ENCODE measurements around the gene TAX1BP3. TPM values are rescaled to one million over a fixed set of nuclear protein-coding genes. Genes with fewer than 3 reads are reported as not detected.

The TAX1BP3 gene
- total RNA-seq, 1 donor from 2014 or later, result 148 TPM

GRCh38 chr17:3647251-3647650 is 21.1 kb downstream of the TAX1BP3 start:
- Mint-ChIP-seq H3K4me1 (ENCODE audit: unreplicated experiment) (peaks cover 5% of the 10 kb centered on the region), H3K4me3 (ENCODE audit: unreplicated experiment) (no peak overlapping the region), H3K27me3 (ENCODE audit: unreplicated experiment) (peaks cover 9% of the 10 kb centered on the region), H3K9me3 (ENCODE audit: unreplicated experiment) (no peaks in the 10 kb centered on the region), H3K27ac (ENCODE audit: unreplicated experiment) (no peak overlapping the region), H3K36me3 (ENCODE audit: low read depth, unreplicated experiment) (peaks cover 15% of the 10 kb centered on the region)
- no peak for TF ChIP-seq CTCF (IDR thresholded peaks at IDR 0.05; ENCODE audit: unreplicated experiment)
- no peak for DNase-seq (ENCODE audit: low spot score)

- no peak for TF ChIP-seq CTCF (IDR thresholded peaks at IDR 0.05; ENCODE audit: unreplicated experiment)
- H3K4me1 Mint-ChIP-seq (ENCODE audit: unreplicated experiment), result peaks cover 5% of the 10 kb centered on the region
- H3K27me3 Mint-ChIP-seq (ENCODE audit: unreplicated experiment), result peaks cover 11% of the 10 kb centered on the region
- no peak for DNase-seq (ENCODE audit: low spot score)
- peak overlapping the region; percentile 67 for H3K27ac Mint-ChIP-seq (ENCODE audit: unreplicated experiment)
- peaks cover 15% of the 10 kb centered on the region for H3K36me3 Mint-ChIP-seq (ENCODE audit: low read depth, unreplicated experiment)
- H3K4me3 Mint-ChIP-seq (ENCODE audit: unreplicated experiment), result no peak overlapping the region
- H3K9me3 Mint-ChIP-seq (ENCODE audit: unreplicated experiment), result no peaks in the 10 kb centered on the region
Observed at GRCh38 chr17:3645310-3645709, 23.1 kb downstream of the TAX1BP3 start.

- H3K4me3 Mint-ChIP-seq (ENCODE audit: unreplicated experiment), result peak overlapping the region; percentile 56
- H3K27ac Mint-ChIP-seq (ENCODE audit: unreplicated experiment), result no peak overlapping the region
- H3K9me3 Mint-ChIP-seq (ENCODE audit: unreplicated experiment), result no peaks in the 10 kb centered on the region
- DNase-seq (ENCODE audit: low spot score), result no peak
- peaks cover 21% of the 10 kb centered on the region for H3K36me3 Mint-ChIP-seq (ENCODE audit: low read depth, unreplicated experiment)
- H3K4me1 Mint-ChIP-seq (ENCODE audit: unreplicated experiment), result peaks cover 10% of the 10 kb centered on the region
- TF ChIP-seq CTCF (IDR thresholded peaks at IDR 0.05; ENCODE audit: unreplicated experiment), result no peak
- H3K27me3 Mint-ChIP-seq (ENCODE audit: unreplicated experiment), result peaks cover 9% of the 10 kb centered on the region
Observed at GRCh38 chr17:3643889-3644349, 24.5 kb downstream of the TAX1BP3 start.

- TF ChIP-seq CTCF (IDR thresholded peaks at IDR 0.05; ENCODE audit: unreplicated experiment), result no peak
- peaks cover 9% of the 10 kb centered on the region for H3K27me3 Mint-ChIP-seq (ENCODE audit: unreplicated experiment)
- H3K36me3 Mint-ChIP-seq (ENCODE audit: low read depth, unreplicated experiment), result peaks cover 10% of the 10 kb centered on the region
- no peak for DNase-seq (ENCODE audit: low spot score)
- H3K27ac Mint-ChIP-seq (ENCODE audit: unreplicated experiment), result no peak overlapping the region
- H3K4me1 Mint-ChIP-seq (ENCODE audit: unreplicated experiment), result peaks cover 12% of the 10 kb centered on the region
- no peak overlapping the region for H3K4me3 Mint-ChIP-seq (ENCODE audit: unreplicated experiment)
- no peaks in the 10 kb centered on the region for H3K9me3 Mint-ChIP-seq (ENCODE audit: unreplicated experiment)
Observed at GRCh38 chr17:3641717-3642486, 26.5 kb downstream of the TAX1BP3 start.

- DNase-seq (ENCODE audit: low spot score), result no peak
- H3K9me3 Mint-ChIP-seq (ENCODE audit: unreplicated experiment), result no peaks in the 10 kb centered on the region
Observed at GRCh38 chr17:3641014-3641413, 27.4 kb downstream of the TAX1BP3 start.

More at GRCh38 chr17:3641014-3641413, 27.4 kb downstream of the TAX1BP3 start:
- Mint-ChIP-seq H3K4me3 (ENCODE audit: unreplicated experiment) (no peak overlapping the region), H3K4me1 (ENCODE audit: unreplicated experiment) (peaks cover 12% of the 10 kb centered on the region), H3K27ac (ENCODE audit: unreplicated experiment) (no peak overlapping the region), H3K27me3 (ENCODE audit: unreplicated experiment) (peaks cover 9% of the 10 kb centered on the region), H3K36me3 (ENCODE audit: low read depth, unreplicated experiment) (peaks cover 10% of the 10 kb centered on the region)
- no peak for TF ChIP-seq CTCF (IDR thresholded peaks at IDR 0.05; ENCODE audit: unreplicated experiment)
